CD14-positive monocyte (primary cell): Measurements from ENCODE around the gene KLF3. TPM values are rescaled to one million over a fixed set of nuclear protein-coding genes. Genes with fewer than 3 reads are reported as not detected.

Experiments
- DNase-seq, 3 donors: peaks; one replicate each; pipeline ENCODE4 v3.0.0-alpha.2; 2011 to 2022
- H2AFZ ChIP-seq: 2 replicates; pipeline ENCODE4 v1.6.0; 2012; ENCODE audit warnings: mild to moderate bottlenecking, low read depth, low read length, inconsistent platforms; ENCODE audit not compliant: insufficient read depth, poor library complexity, severe bottlenecking
- H3K27ac ChIP-seq, 2 donors: 1 replicate in 1 of 2; 2 replicates in 1 of 2; pipeline ENCODE4 v1.5.1; 2012 to 2013; ENCODE audit warnings: low read length in 2 of 2, control low read depth in 1 of 2, inconsistent platforms in 1 of 2, low read depth in 1 of 2, mild to moderate bottlenecking in 1 of 2
- H3K27me3 ChIP-seq, 2 donors: one replicate each; pipeline versions ENCODE4 v1.6.0 to v1.6.1; 2011 to 2013; ENCODE audit warnings: low read length in 2 of 2; ENCODE audit not compliant: control insufficient read depth in 2 of 2, insufficient read depth in 2 of 2
- H3K36me3 ChIP-seq, 2 donors: replicated peaks in 1 of 2; 1 replicate in 1 of 2; 2 replicates in 1 of 2; pipeline versions ENCODE4 v1.5.1 to v1.6.1; 2012 to 2013; ENCODE audit warnings: low read length in 2 of 2, control low read depth in 1 of 2, inconsistent platforms in 1 of 2, mild to moderate bottlenecking in 1 of 2; ENCODE audit not compliant: insufficient read depth in 2 of 2, control insufficient read depth in 1 of 2
- H3K4me1 ChIP-seq, 2 donors: 1 replicate in 1 of 2; 2 replicates in 1 of 2; pipeline versions ENCODE4 v1.5.1 to v1.6.1; 2012 to 2013; ENCODE audit warnings: low read length in 2 of 2, control low read depth in 1 of 2, inconsistent platforms in 1 of 2, mild to moderate bottlenecking in 1 of 2, moderate library complexity in 1 of 2; ENCODE audit not compliant: insufficient read depth in 2 of 2, control insufficient read depth in 1 of 2
- H3K4me2 ChIP-seq: replicated peaks from 2 replicates; pipeline ENCODE3; 2012; ENCODE audit warnings: low read length, moderate library complexity, mild to moderate bottlenecking; ENCODE audit not compliant: poor library complexity, severe bottlenecking; ENCODE audit errors: extremely low read depth
- H3K4me3 ChIP-seq, 3 experiments: fragments of 200-600 bp in 1 of 3; sonication (generic) in 1 of 3; replicated peaks in 1 of 3; 1 replicate in 2 of 3; 2 replicates in 1 of 3; pipeline ENCODE4 v1.5.1; 2011 to 2013; ENCODE audit warnings: low read length in 3 of 3, mild to moderate bottlenecking in 3 of 3, control low read depth in 2 of 3, low read depth in 2 of 3, inconsistent platforms in 1 of 3, moderate library complexity in 1 of 3
- H3K79me2 ChIP-seq: 2 replicates; pipeline ENCODE4 v1.6.0; 2012; ENCODE audit warnings: mild to moderate bottlenecking, control low read depth, inconsistent platforms, low read length, moderate library complexity; ENCODE audit not compliant: insufficient read depth
- H3K9ac ChIP-seq: 2 replicates; pipeline ENCODE4 v1.6.0; 2017; ENCODE audit warnings: low read length, mild to moderate bottlenecking; ENCODE audit not compliant: insufficient read depth, poor library complexity, severe bottlenecking
- H3K9me3 ChIP-seq, 2 donors: replicated peaks in 1 of 2; 1 replicate in 1 of 2; 2 replicates in 1 of 2; pipeline versions ENCODE4 v1.5.1 to v1.6.1; 2012 to 2013; ENCODE audit warnings: low read length in 2 of 2, control low read depth in 1 of 2; ENCODE audit not compliant: control insufficient read depth in 1 of 2, insufficient read depth in 1 of 2
- H4K20me1 ChIP-seq: 2 replicates; pipeline ENCODE4 v1.6.0; 2012; ENCODE audit warnings: mild to moderate bottlenecking, low read length, control low read depth, moderate library complexity; ENCODE audit not compliant: insufficient read depth
- H3K27ac Mint-ChIP-seq, 7 donors: one replicate each; pipeline ENCODE4 v1.8.0; 2020; ENCODE audit warnings: mild to moderate bottlenecking in 7 of 7, mixed read lengths in 7 of 7, moderate library complexity in 6 of 7, inconsistent platforms in 2 of 7
- H3K27me3 Mint-ChIP-seq, 3 donors: one replicate each; pipeline ENCODE4 v1.8.0; 2021 to 2022; ENCODE audit warnings: low read depth in 3 of 3, mild to moderate bottlenecking in 3 of 3, mixed read lengths in 3 of 3, moderate library complexity in 3 of 3, inconsistent platforms in 1 of 3
- H3K36me3 Mint-ChIP-seq, 2 donors: one replicate each; pipeline ENCODE4 v1.8.0; 2020; ENCODE audit warnings: mixed read lengths in 2 of 2, inconsistent platforms in 1 of 2, mild to moderate bottlenecking in 1 of 2
- H3K4me1 Mint-ChIP-seq: one replicate; pipeline ENCODE4 v1.8.0; 2020; ENCODE audit warnings: mild to moderate bottlenecking, mixed read lengths
- H3K4me3 Mint-ChIP-seq, 2 donors: one replicate each; pipeline ENCODE4 v1.8.0; 2020; ENCODE audit warnings: mild to moderate bottlenecking in 2 of 2, mixed read lengths in 2 of 2, moderate library complexity in 1 of 2
- H3K9me3 Mint-ChIP-seq, 7 donors: one replicate each; pipeline ENCODE4 v1.8.0; 2020 to 2022; ENCODE audit warnings: mixed read lengths in 7 of 7, mild to moderate bottlenecking in 6 of 7, moderate library complexity in 6 of 7, inconsistent platforms in 2 of 7
- WGBS: methylation state at CpG from one replicate; pipeline ENCODE4 v1.1.5; 2013; ENCODE audit warnings: missing lambda C conversion rate; ENCODE audit not compliant: insufficient coverage; 5-methylcytosine and 5-hydroxymethylcytosine counted together
- intact Hi-C, 2 donors: fragments of 100-400 bp; cut with micrococcal nuclease; formaldehyde crosslinking; loops; one replicate each; pipeline versions ENCODE4 v1.15.0 to v1.15.1; 2023
- polyA plus RNA-seq, 3 donors: library from polyadenylated mRNA; depleted of rRNA in 1 of 3; unstranded in 2 of 3; stranded (reverse) in 1 of 3; fragments of 300-500 nt in 2 of 3; fragments of >200 nt in 1 of 3; fragmentation: Illumina TruSeq in 2 of 3; gene quantifications; 1 replicate in 2 of 3; 2 replicates in 1 of 3; pipeline ENCODE4 v1.2.3, GENCODE V29; 2012 to 2021
- TF ChIP-seq, protein P1 (sequence below): fragments of 200-600 bp; IDR thresholded peaks from one replicate; pipeline ENCODE4 v1.8.0; 2022; ENCODE audit warnings: antibody characterized with exemption, mild to moderate bottlenecking

KLF3 gene
- polyA plus RNA-seq, 3 donors = 46.3 to 95.7 (median 53.9) TPM

DNA sequence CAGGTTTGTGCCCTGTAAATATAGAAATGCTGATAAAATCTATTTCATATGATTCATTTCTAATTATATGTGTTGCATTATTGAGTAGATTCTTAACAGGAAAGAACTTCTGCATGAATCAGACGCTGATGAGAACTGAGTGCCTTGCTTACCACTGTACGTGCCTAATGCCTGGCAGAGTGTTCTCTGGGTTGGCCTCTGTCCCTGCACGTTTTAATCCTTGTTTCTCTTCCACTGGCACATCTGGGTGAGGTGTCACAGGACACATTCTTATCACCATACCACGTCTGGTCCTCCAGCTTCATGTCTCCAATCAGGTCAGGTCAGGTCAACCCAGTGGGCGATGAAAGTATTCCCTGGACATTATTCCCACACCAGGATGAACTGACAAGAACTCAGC, 53.6 kb downstream of the KLF3 start:
- H3K27ac ChIP-seq = no peak overlapping the region
- TF ChIP-seq, protein P1, sequence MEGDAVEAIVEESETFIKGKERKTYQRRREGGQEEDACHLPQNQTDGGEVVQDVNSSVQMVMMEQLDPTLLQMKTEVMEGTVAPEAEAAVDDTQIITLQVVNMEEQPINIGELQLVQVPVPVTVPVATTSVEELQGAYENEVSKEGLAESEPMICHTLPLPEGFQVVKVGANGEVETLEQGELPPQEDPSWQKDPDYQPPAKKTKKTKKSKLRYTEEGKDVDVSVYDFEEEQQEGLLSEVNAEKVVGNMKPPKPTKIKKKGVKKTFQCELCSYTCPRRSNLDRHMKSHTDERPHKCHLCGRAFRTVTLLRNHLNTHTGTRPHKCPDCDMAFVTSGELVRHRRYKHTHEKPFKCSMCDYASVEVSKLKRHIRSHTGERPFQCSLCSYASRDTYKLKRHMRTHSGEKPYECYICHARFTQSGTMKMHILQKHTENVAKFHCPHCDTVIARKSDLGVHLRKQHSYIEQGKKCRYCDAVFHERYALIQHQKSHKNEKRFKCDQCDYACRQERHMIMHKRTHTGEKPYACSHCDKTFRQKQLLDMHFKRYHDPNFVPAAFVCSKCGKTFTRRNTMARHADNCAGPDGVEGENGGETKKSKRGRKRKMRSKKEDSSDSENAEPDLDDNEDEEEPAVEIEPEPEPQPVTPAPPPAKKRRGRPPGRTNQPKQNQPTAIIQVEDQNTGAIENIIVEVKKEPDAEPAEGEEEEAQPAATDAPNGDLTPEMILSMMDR = no peak
- H4K20me1 ChIP-seq = no peaks in the 10 kb centered on the region
- H3K27me3 Mint-ChIP-seq = peaks cover 0 to 3% (median 0%) of the 10 kb centered on the region in 3 donors
- no peak overlapping the region for H3K9ac ChIP-seq
- H3K4me2 ChIP-seq = no peak overlapping the region
- no peak for DNase-seq
- H3K9me3 Mint-ChIP-seq = peaks cover 0 to 5% (median 3%) of the 10 kb centered on the region in 7 donors
- no peak overlapping the region for H3K4me3 ChIP-seq
- H3K36me3 ChIP-seq = no peaks in the 10 kb centered on the region
- no peak overlapping the region for H2AFZ ChIP-seq
- H3K4me1 ChIP-seq = no peaks in the 10 kb centered on the region
- no peaks in the 10 kb centered on the region for H3K79me2 ChIP-seq
- no peak overlapping the region for H3K27ac Mint-ChIP-seq
- H3K36me3 Mint-ChIP-seq = no peaks in the 10 kb centered on the region
- H3K4me1 Mint-ChIP-seq = no peaks in the 10 kb centered on the region
- no peak overlapping the region for H3K4me3 Mint-ChIP-seq
- H3K9me3 ChIP-seq = peaks cover 0 to 3% of the 10 kb centered on the region in 2 donors
- 91% methylated on average over 5 of the region's 5 CpGs for WGBS
- intact Hi-C loops = no loop called here
- no peaks in the 10 kb centered on the region for H3K27me3 ChIP-seq

DNA sequence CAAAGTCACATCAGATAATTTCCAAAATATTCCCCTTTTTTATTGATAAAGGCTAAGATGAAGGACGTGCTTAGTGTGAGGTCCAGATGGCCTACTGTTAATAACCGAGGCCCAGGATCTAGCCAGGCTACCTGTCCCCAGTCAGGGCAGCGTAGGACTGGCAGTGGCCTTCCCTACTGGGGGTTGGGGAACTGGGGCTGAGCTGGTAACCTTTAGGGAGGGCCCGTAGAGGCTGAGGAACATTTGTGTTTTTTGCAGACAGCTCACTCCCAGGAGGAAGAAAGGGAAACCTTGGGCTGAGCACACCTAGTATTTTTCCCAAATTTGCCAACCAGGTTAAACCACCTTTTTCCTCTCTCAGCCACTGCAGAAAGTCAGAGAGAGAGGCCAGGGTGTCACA, 59.1 kb downstream of the KLF3 start:
- Histone ChIP-seq H3K36me3 (no peaks in the 10 kb centered on the region), H3K9me3 (no peaks in the 10 kb centered on the region), H4K20me1 (no peaks in the 10 kb centered on the region), H3K4me3 (no peak overlapping the region), H3K4me2 (no peak overlapping the region), H3K27ac (no peak overlapping the region), H3K27me3 (no peaks in the 10 kb centered on the region), H3K79me2 (no peaks in the 10 kb centered on the region), H2AFZ (no peak overlapping the region), H3K4me1 (peaks cover 6 to 7% of the 10 kb centered on the region in 2 donors), H3K9ac (no peak overlapping the region)
- intact Hi-C loops = no loop called here
- Mint-ChIP-seq H3K9me3 (peaks cover 0 to 1% (median 0%) of the 10 kb centered on the region in 7 donors), H3K27me3 (peaks cover 0 to 3% (median 0%) of the 10 kb centered on the region in 3 donors), H3K4me1 (peaks cover 10% of the 10 kb centered on the region), H3K4me3 (no peak overlapping the region), H3K36me3 (no peaks in the 10 kb centered on the region), H3K27ac (no peak overlapping the region)
- TF ChIP-seq, protein P1 = no peak
- 83% methylated on average over 1 of the region's 4 CpGs for WGBS
- DNase-seq = no peak
